HL-60 (cell line): Measurements from ENCODE around the gene FMN1.

Experiments
- REST ChIP-seq: IDR thresholded peaks from 2 replicates; pipeline ENCODE4 v1.6.1; 2012; ENCODE audit warnings: low read depth; ENCODE audit not compliant: insufficient replicate concordance
- SPI1 ChIP-seq: IDR thresholded peaks from 2 replicates; pipeline ENCODE4 v1.6.1; 2012; ENCODE audit warnings: low read depth, mild to moderate bottlenecking, borderline replicate concordance
- TF ChIP-seq, protein P1 (sequence below): IDR thresholded peaks from one replicate; pipeline ENCODE4 v1.5.1; 2011; ENCODE audit warnings: low read length, control low read depth, inconsistent platforms; ENCODE audit not compliant: insufficient read depth

DNA sequence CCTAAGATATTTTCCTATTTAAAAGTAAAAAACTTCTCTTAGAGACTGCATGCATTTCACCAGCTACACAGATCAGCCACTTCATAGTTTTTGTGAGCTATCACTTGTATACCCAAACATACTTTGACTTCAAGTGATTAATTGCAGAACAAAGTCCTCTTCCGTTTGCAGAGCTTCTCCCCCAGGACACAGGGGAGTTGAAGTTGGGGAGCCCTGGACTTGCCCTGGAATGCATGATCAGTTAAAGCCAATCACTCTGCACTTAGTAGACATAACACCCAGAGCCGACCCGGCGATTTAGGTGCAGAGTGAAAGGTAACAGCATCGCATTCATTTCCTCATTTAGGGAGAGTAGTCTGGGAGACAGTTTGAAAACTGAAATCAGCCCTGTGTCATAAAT is 406.6 kb downstream of the FMN1 start:
- TF ChIP-seq REST (no peak), SPI1 (no peak)
- TF ChIP-seq, protein P1, sequence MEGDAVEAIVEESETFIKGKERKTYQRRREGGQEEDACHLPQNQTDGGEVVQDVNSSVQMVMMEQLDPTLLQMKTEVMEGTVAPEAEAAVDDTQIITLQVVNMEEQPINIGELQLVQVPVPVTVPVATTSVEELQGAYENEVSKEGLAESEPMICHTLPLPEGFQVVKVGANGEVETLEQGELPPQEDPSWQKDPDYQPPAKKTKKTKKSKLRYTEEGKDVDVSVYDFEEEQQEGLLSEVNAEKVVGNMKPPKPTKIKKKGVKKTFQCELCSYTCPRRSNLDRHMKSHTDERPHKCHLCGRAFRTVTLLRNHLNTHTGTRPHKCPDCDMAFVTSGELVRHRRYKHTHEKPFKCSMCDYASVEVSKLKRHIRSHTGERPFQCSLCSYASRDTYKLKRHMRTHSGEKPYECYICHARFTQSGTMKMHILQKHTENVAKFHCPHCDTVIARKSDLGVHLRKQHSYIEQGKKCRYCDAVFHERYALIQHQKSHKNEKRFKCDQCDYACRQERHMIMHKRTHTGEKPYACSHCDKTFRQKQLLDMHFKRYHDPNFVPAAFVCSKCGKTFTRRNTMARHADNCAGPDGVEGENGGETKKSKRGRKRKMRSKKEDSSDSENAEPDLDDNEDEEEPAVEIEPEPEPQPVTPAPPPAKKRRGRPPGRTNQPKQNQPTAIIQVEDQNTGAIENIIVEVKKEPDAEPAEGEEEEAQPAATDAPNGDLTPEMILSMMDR = no peak
